Measurements from ENCODE around the gene PDS5B.

Gene PDS5B

DNA sequence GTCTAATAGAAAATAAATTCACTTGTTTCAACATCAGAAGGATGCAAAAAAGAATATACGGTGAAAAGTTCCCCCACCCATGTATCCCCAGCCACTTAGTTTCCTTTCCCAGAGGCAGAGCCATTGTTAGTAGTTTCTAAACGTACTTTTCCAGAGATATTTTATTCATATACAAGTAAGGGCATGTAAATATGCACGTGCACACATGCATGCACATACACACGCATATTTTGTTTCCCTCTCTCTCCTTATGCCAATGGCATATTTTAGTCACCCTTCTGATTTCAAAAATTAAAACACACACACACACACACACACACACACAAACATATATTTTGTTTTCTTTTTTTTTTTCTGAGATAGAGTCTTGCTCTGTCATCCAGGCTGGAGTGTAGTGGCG, 147.4 kb downstream of the PDS5B start:
- DNase-seq: no peak

- DNase-seq: peak in 1 of 2 experiments; percentile 20
Observed at GRCh38 chr13:32734511-32734910, 148.3 kb downstream of the PDS5B start.

DNA sequence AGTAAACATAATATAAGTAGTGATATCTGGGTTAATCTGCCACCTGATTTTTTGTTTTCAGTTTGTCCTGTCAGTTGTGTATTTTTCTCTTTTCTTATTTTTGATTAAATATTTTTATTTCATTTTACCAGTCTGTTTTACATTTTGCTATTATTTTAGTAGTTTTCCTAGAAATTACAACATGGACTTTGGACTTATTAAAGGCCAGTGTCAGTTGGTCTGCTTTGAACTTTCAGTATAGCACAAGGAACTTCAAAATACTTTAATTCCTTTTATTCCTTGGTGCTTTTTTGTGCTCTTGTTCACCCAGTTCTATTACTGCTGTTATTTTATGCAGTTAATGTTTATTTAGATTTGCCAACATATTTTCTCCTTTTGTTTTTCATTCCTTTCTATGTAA, 149.6 kb downstream of the PDS5B start:
- DNase-seq: no peak

DNA sequence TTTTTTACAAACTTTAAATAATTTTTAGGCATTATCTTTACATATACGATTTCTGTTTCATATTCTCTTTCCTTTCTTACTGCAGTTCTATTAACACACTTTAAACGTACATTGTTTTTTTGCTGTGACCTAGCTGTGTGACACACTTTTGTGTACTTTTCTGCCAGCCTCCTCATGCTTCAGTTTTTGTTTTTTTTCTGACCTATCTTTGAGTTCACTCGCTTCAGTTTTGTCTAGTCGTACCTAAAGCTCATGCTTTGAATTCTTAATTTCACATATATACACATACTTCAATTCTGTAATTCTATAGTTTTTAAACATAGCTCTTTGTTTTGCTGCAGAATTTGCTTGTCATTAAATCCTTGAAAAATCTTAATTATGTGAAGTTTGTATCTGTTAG, 150.4 kb downstream of the PDS5B start:
- DNase-seq: no peak

DNA sequence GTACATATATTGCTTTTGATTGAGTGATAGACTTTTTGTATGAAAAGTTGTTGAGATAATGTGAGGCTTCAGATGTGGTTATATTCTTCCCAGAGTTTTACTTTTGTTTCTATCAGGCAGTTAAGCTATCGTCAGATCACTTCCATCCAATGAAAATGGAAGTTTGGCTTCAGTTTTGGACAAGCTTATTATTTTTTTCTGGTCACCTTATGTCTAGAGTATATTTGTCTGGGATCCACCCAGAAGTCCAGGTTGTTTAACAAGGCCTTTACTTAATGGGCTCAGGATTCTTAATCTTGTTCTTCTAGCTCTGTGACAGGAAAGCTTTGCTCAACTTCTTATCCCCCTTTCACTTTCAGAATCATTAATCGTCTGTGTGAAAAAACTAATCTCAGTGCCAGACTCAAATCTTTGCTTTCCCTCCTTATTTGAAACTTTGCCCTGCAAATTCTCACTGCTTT, 150.9 kb downstream of the PDS5B start:
- DNase-seq: no peak

- no peak for DNase-seq
Observed at GRCh38 chr13:32737679-32738078, 151.4 kb downstream of the PDS5B start.

DNA sequence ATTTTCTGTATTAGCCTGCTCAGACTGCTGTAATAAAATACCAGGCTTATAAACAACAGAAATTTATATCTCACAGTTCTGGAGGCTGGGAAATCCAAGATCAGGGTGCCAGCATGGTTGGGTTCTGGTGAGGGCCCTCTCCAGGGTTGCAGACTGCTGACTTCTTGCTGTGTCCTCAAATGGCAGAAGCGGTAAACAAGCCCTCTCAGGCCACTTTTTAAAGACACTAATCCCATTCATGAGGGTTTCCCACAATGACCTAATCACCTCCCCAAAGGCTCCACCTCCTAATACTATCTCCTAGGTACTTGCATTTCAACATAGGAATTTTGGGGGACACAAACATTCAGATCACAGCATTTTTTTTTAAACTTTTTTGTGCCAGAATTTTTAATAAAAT, 159.3 kb downstream of the PDS5B start:
- DNase-seq: no peak

- no peak for DNase-seq
Observed at GRCh38 chr13:32746474-32746873, 160.2 kb downstream of the PDS5B start.

DNA sequence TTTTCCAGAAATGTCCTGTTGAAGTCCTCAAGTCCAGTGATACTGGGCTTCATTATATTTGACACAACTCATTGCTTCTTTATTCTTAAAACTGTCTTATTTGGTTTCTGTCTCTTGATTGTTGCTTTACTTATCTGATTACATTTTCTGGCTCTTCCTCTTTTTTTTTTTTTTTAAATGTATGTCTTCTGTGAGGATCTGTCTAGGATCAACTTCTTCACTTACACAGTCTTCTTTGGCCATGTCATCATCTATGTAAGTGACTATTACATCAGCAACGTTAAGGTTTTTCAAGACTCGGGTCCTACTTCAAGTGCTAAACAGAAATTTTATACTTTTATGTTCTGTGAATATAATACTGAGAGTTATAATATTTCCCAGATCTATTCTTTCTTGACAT, 162.1 kb downstream of the PDS5B start:
- no peak for DNase-seq

DNA sequence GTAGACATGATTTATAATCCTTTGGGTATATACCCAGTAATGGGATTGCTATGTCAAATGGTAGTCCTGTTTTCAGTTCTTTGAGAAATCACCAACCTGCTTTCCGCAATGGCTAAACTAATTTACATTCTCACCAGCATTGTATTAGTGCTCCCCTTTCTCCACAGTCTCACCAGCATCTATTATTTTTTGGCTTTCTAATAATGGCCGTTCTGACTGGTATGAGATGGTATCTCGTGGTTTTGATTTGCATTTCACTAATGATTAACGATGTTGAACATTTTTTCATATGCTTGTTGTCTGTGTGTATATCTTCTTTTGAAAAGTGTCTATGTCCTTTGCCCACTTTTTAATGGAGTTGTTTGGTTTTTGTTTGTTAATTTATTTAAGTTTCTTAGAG, 165.1 kb downstream of the PDS5B start:
- DNase-seq: no peak

GRCh38 chr13:32752311-32752710, 166.1 kb downstream of the PDS5B start:
- DNase-seq: no peak

DNA sequence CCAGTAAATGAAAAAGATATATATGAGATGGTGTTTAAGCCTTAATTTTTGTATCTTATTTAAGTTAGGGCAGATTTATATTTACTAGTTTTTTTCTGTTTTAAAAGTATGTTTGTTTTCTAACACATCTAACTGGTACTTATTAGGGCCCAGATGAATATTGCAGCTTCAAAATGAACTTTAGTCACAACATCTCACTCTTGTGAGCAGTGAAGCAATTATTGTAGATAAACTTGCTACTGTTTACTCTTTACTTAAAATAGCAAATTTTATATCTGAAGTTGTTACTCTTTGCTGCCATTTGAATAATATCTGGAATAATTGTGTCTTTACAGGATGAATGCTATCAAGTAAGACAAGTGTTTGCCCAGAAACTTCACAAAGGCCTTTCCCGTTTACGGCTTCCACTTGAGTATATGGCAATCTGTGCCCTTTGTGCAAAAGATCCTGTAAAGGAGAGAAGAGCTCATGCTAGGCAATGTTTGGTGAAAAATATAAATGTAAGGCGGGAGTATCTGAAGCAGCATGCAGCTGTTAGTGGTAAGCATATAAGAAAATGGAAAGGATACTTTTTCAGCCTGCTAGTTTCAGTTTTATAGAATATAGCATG, 166.8 kb downstream of the PDS5B start:
- DNase-seq: no peak

DNA sequence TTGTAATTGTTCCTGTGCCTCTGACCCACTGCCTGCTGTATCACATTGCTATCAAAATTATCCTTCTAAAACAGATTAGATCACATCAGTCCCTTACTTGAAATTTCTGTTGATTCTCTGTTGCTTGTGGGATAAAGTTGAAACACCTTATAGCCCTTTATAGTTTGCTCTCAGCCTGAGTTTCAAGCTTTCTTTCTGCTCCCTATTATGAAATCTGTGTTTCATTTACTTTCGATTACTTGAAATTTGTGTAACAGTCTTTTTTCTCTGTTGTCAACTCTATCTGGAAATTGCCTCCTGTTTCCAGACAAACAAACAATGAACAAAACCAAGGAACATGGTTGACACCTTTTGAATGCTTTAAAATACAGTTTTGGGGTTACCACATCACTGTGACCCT, 167.9 kb downstream of the PDS5B start:
- no peak for DNase-seq

DNA sequence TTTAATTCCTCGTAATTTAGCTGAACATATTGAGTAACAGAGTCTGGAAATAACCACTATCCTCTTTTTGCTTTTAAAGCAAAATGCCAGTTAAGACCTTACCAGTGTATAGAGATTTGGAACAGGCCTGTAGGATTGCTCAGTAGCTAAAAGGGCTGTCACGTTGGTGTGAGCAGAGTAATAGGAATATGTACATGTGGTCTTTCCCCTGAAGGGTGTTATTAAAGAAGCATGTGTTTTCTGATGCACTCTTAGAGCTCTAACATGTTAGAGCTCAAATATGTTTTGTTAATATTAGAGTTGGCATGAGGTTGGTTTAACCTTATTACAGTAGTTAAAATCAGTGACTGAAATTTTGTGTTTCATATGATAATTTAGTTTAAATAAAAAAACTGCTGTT, 172.9 kb downstream of the PDS5B start:
- no peak for DNase-seq

DNA sequence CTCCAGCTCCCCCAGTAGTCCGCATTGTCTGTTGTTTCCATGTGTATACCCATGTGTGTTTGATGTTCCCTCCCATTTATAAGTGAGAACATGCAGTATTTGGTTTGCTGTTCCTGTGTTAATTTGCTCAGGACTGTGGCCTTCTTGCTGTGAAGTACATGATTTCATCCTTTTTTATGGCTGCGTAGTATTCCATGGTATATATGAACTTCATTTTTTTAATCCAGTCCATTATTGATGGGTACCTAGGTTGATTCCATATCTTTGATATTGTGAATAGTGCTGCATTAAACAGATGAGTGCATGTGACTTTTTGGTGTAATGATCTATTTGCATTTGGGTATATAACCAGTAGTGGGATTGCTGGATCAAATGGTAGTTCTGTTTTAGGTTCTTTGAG, 175.2 kb downstream of the PDS5B start:
- DNase-seq: no peak

DNA sequence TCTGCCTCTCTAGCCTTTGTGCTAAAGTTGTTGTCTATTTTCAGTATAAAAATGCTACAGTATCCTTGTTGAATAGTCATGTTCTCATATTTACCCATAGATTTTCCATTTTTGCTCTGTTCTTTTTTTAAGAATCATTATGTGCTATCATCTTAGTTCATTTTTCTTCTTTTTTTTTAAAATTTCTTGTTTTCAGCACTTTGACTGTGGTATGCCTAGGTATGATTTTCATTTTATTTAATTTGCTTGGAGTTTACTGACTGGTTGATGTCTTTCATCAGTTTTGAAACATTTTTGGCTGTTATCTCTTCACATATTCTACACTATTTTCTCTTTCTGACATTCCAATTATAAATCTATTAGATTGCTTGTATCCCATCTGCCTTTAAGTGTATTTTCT, 192.9 kb downstream of the PDS5B start:
- no peak for DNase-seq

DNA sequence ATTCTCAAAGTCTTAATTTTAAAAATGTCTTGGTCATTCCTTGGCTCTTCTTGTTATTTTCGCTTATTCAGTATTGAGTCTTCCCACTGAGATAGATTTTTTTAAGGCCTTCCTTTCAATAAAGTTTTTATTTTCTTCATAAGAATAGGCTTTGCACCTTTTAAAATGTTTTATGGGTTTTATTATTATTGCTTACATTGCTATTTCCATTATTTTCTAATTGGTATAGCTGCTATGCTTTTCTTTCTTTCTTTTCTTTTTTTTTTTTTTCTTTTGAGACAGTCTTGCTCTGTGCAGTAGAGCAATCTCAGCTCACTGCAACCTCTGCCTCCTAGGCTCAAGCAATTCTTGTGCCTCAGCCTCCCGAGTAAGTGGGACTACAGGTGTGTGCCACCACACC, 195.7 kb downstream of the PDS5B start:
- DNase-seq: no peak

- DNase-seq: no peak
Observed at GRCh38 chr13:32783067-32783466, 196.8 kb downstream of the PDS5B start.

- no peak for DNase-seq
Observed at GRCh38 chr13:32790731-32791130, 204.5 kb downstream of the PDS5B start.

GRCh38 chr13:32791545-32792172, 205.4 kb downstream of the PDS5B start:
- no peak for DNase-seq

- no peak for DNase-seq
Observed at GRCh38 chr13:32796754-32797153, 210.5 kb downstream of the PDS5B start.

- DNase-seq: no peak
Observed at GRCh38 chr13:32802159-32802558, 215.9 kb downstream of the PDS5B start.

- no peak for DNase-seq
Observed at GRCh38 chr13:32804673-32805230, 218.5 kb downstream of the PDS5B start.

GRCh38 chr13:32811297-32811800, 225.1 kb downstream of the PDS5B start:
- no peak for DNase-seq
